IMR-90 (cell line): Measurements from ENCODE around the gene FAM168A. TPM values are rescaled to one million over a fixed set of nuclear protein-coding genes. Genes with fewer than 3 reads are reported as not detected.

Experiments used
- ATAC-seq: fragments of 200-7000 bp; cut with Tn5 transposase; 2 replicates; pipeline ENCODE4 v1.9.1; 2020; ENCODE audit warnings: low read depth, mild to moderate bottlenecking, moderate library complexity
- BruUV-seq: library from RNA; stranded (reverse); fragments of 400-500 nt; replicated peaks from 2 replicates; lab custom pipeline; 2021; lab: Mats Ljungman, UMichigan
- CTCF ChIA-PET: fragments of 300-600 bp; formaldehyde crosslinking; extraction: SDS; loops from one replicate; lab custom pipeline; 2021; ENCODE audit warnings: antibody characterized with exemption; lab: Yijun Ruan, JAX
- POLR2A ChIA-PET: fragments of 300-600 bp; sonication (Branson Sonifier 250); formaldehyde crosslinking; loops from one replicate; lab custom pipeline; 2022; ENCODE audit warnings: antibody characterized with exemption; ENCODE audit not compliant: unreplicated experiment; lab: Charles Lee
- DNase-seq: peaks from one replicate; pipeline ENCODE4 v3.0.0; 2013
- H2AFZ ChIP-seq: replicated peaks from 2 replicates; pipeline ENCODE3; 2013; ENCODE audit warnings: low read length, mild to moderate bottlenecking; ENCODE audit not compliant: poor library complexity
- H2AK5ac ChIP-seq: 2 replicates; pipeline ENCODE4 v1.6.1; 2013; ENCODE audit warnings: low read depth, low read length, inconsistent platforms
- H2AK9ac ChIP-seq: replicated peaks from 2 replicates; pipeline ENCODE3; 2013; ENCODE audit warnings: mild to moderate bottlenecking, low read depth, low read length, moderate library complexity; ENCODE audit not compliant: poor library complexity
- H2BK120ac ChIP-seq: 2 replicates; pipeline ENCODE4 v1.6.1; 2013; ENCODE audit warnings: low read depth, low read length, inconsistent platforms
- H2BK15ac ChIP-seq: 3 replicates; pipeline ENCODE4 v1.6.1; 2013; ENCODE audit warnings: low read depth, low read length, inconsistent platforms
- H2BK20ac ChIP-seq: 2 replicates; pipeline ENCODE4 v1.6.1; 2013; ENCODE audit warnings: low read depth, mild to moderate bottlenecking, inconsistent platforms, low read length, moderate library complexity
- H2BK5ac ChIP-seq: 2 replicates; pipeline ENCODE4 v1.6.1; 2013; ENCODE audit warnings: mild to moderate bottlenecking, low read depth, low read length, inconsistent platforms; ENCODE audit not compliant: poor library complexity, severe bottlenecking
- H3K14ac ChIP-seq: replicated peaks from 2 replicates; pipeline ENCODE4 v1.6.1; 2013; ENCODE audit warnings: low read depth, low read length, inconsistent platforms
- H3K18ac ChIP-seq: 2 replicates; pipeline ENCODE4 v1.6.1; 2013; ENCODE audit warnings: low read depth, low read length, control low read depth
- H3K23ac ChIP-seq: 2 replicates; pipeline ENCODE4 v1.6.1; 2013; ENCODE audit warnings: low read depth, low read length, inconsistent platforms
- H3K27ac ChIP-seq: 2 replicates; pipeline ENCODE4 v1.5.1; 2013; ENCODE audit warnings: mild to moderate bottlenecking, control low read depth, low read length; ENCODE audit not compliant: insufficient read depth
- H3K27me3 ChIP-seq: 2 replicates; pipeline ENCODE4 v1.6.1; 2013; ENCODE audit warnings: low read length; ENCODE audit not compliant: control insufficient read depth, insufficient read depth
- H3K36me3 ChIP-seq: 2 replicates; pipeline ENCODE4 v1.6.1; 2013; ENCODE audit warnings: low read length, mixed read lengths; ENCODE audit not compliant: control insufficient read depth, insufficient read depth
- H3K4ac ChIP-seq: 2 replicates; pipeline ENCODE4 v1.6.1; 2013; ENCODE audit warnings: low read depth, low read length, inconsistent platforms
- H3K4me1 ChIP-seq: 2 replicates; pipeline ENCODE4 v1.6.1; 2013; ENCODE audit warnings: low read length, mixed read lengths; ENCODE audit not compliant: control insufficient read depth, insufficient read depth
- H3K4me2 ChIP-seq: 2 replicates; pipeline ENCODE4 v1.6.1; 2013; ENCODE audit warnings: low read depth, mild to moderate bottlenecking, control low read depth, low read length, moderate library complexity
- H3K4me3 ChIP-seq: 2 replicates; pipeline ENCODE4 v1.5.1; 2013; ENCODE audit warnings: low read depth, mild to moderate bottlenecking, control low read depth, low read length, moderate library complexity; ENCODE audit not compliant: insufficient read depth
- H3K56ac ChIP-seq: 2 replicates; pipeline ENCODE4 v1.6.1; 2013; ENCODE audit warnings: low read length, inconsistent platforms; ENCODE audit not compliant: insufficient read depth; ENCODE audit errors: extremely low read depth
- H3K79me1 ChIP-seq, 2 experiments: 2 replicates each; pipeline ENCODE4 v1.6.1; 2013; ENCODE audit warnings: low read length in 2 of 2, inconsistent platforms in 1 of 2, low read depth in 1 of 2
- H3K9ac ChIP-seq: 2 replicates; pipeline ENCODE4 v1.6.1; 2013; ENCODE audit warnings: low read depth, low read length, control low read depth
- H3K9me1 ChIP-seq: 2 replicates; pipeline ENCODE4 v1.6.1; 2013; ENCODE audit warnings: low read length, inconsistent platforms; ENCODE audit not compliant: insufficient read depth
- H3K9me3 ChIP-seq: 2 replicates; pipeline ENCODE4 v1.6.1; 2013; ENCODE audit warnings: low read length; ENCODE audit not compliant: control insufficient read depth, insufficient read depth
- H4K20me1 ChIP-seq: 2 replicates; pipeline ENCODE4 v1.6.1; 2013; ENCODE audit warnings: low read length, inconsistent platforms; ENCODE audit not compliant: insufficient read depth
- H4K5ac ChIP-seq: 2 replicates; pipeline ENCODE4 v1.6.1; 2013; ENCODE audit warnings: mild to moderate bottlenecking, low read depth, low read length, control low read depth
- H4K8ac ChIP-seq, 2 experiments: 2 replicates each; pipeline ENCODE4 v1.6.1; 2013; ENCODE audit warnings: low read depth in 2 of 2, low read length in 2 of 2, control low read depth in 1 of 2, inconsistent platforms in 1 of 2
- H4K91ac ChIP-seq: 2 replicates; pipeline ENCODE4 v1.6.1; 2013; ENCODE audit warnings: low read depth, low read length, inconsistent platforms; ENCODE audit not compliant: insufficient read depth
- BHLHE40 ChIP-seq: fragments of 150-350 bp; IDR thresholded peaks from 2 replicates; pipeline ENCODE4 v1.6.1; 2016; ENCODE audit warnings: mild to moderate bottlenecking, low read depth, low read length
- CHD1 ChIP-seq: IDR thresholded peaks from 2 replicates; pipeline ENCODE4 v1.6.1; 2012; ENCODE audit warnings: low read depth, low read length, improper control_type of control experiment
- MAFK ChIP-seq: IDR thresholded peaks from 2 replicates; pipeline ENCODE4 v1.6.1; 2012; ENCODE audit warnings: low read depth, low read length, improper control_type of control experiment
- RAD21 ChIP-seq: IDR thresholded peaks from 2 replicates; pipeline ENCODE4 v1.6.1; 2012; ENCODE audit warnings: low read length, improper control_type of control experiment
- RCOR1 ChIP-seq: IDR thresholded peaks from 2 replicates; pipeline ENCODE4 v1.6.1; 2012; ENCODE audit warnings: mild to moderate bottlenecking, low read length, improper control_type of control experiment; ENCODE audit not compliant: insufficient replicate concordance
- WGBS, 2 experiments: methylation state at CpG; one replicate each; pipeline versions ENCODE4 v1.1.5 to v1.1.7; 2013; ENCODE audit warnings: missing lambda C conversion rate in 2 of 2; ENCODE audit not compliant: insufficient read length in 1 of 2; ENCODE audit errors: extremely low coverage in 2 of 2; 5-methylcytosine and 5-hydroxymethylcytosine counted together
- dilution Hi-C: fragments of 300-500 bp; cut with HindIII; formaldehyde crosslinking; loops from one replicate; pipeline ENCODE4 v1.14.3; 2018; ENCODE audit warnings: low sequenced_read_pairs; ENCODE audit not compliant: unreplicated experiment
- in situ Hi-C: fragments of 300-500 bp; cut with MboI; formaldehyde crosslinking; loops from 3 replicates; pipeline ENCODE4 v1.14.3; 2019; ENCODE audit warnings: low sequenced_read_pairs, inconsistent platforms, mixed read lengths
- intact Hi-C: fragments of 100-400 bp; cut with micrococcal nuclease; formaldehyde crosslinking; loops from 2 replicates; pipeline ENCODE4 v1.10.0; 2022
- polyA plus RNA-seq, 3 experiments: library from polyadenylated mRNA; depleted of rRNA; stranded (reverse); fragments of >200 nt; gene quantifications; 2 replicates each; pipeline ENCODE4 v1.2.3, GENCODE V29; 2012; ENCODE audit warnings: low replicate concordance in 1 of 3
- total RNA-seq: library from RNA; depleted of rRNA; stranded (reverse); fragments of >200 nt; gene quantifications from 2 replicates; pipeline ENCODE4 v1.2.3, GENCODE V29; 2012
- TF ChIP-seq, protein P1 (sequence below): fragments of 150-350 bp; IDR thresholded peaks from 2 replicates; pipeline ENCODE4 v1.6.1; 2017; ENCODE audit warnings: mild to moderate bottlenecking, antibody characterized with exemption, low read length, low read depth

The FAM168A gene
- total and polyA plus RNA-seq, 2 of the 4 experiments (the other 2 are of a cell fraction): 13.1 to 22.8 TPM

DNA sequence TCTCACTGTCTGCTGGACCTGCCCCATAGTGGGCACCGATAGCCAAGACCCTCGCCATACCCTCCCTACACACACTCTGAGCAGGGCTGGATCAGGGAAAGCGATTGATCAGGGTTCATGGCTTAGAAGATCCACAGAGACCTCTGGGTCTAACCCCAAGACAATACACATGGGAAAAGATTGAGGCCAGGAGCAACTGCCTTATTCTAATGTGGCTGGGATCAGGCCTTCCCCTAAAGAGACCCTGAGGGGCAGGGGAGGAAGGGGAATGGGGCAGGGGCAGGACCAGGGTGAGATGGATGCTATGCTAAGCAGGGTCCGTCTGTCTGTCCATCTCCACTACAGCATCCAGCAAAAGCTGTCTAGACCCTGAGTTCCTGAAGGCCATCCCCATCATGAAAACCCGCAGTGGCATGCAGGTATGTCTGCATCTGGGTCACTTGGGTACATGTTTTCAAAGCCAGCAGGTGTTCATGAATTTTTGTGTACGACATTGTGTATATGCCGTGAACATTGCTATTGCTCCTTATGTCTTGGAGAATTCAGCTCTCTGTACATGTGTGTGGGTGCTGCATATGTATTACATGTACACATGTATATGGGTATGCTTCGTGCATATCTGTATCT lies 237.1 kb downstream of the FAM168A start:
- no peak overlapping the region for H3K14ac ChIP-seq
- no peak overlapping the region for H2BK5ac ChIP-seq
- no peak overlapping the region for H4K5ac ChIP-seq
- no peak overlapping the region for H3K4me3 ChIP-seq
- no peak overlapping the region for H3K56ac ChIP-seq
- no peak overlapping the region for H3K4ac ChIP-seq
- H4K20me1 ChIP-seq: peaks cover 32% of the 10 kb centered on the region
- no peak overlapping the region for H3K27ac ChIP-seq
- 100% methylated on average over 2 of the region's 8 CpGs; no CpG with 5 or more reads in 1 of the 2 experiments for whole genome bisulfite sequencing, 2 experiments
- peaks cover 0 to 58% of the 10 kb centered on the region in 2 experiments for H3K79me1 ChIP-seq
- H3K4me1 ChIP-seq: peaks cover 9% of the 10 kb centered on the region; the same call in 1 of the 2 replicates
- H4K8ac ChIP-seq: no peak overlapping the region
- H2BK20ac ChIP-seq: no peak overlapping the region
- H3K23ac ChIP-seq: no peak overlapping the region
- H2AK9ac ChIP-seq: peak overlapping the region; percentile 3
- H3K27me3 ChIP-seq: no peaks in the 10 kb centered on the region
- H2BK120ac ChIP-seq: no peak overlapping the region
- intact Hi-C loops: loop anchor here (1.0 kb wide), 1 partner anchor 54 kb away; no protein-coding TSS in a partner anchor
- dilution Hi-C loops: no loop called here
- CTCF ChIA-PET: interaction anchor here (1.0 to 3.1 kb wide), 4 partner anchors 10 to 71 kb away, joined by 3 to 11 read pairs (median 3); no protein-coding TSS in a partner anchor
- no peak overlapping the region for H3K4me2 ChIP-seq
- H2AFZ ChIP-seq: no peak overlapping the region
- in situ Hi-C loops: no loop called here
- no peak for TF ChIP-seq BHLHE40
- TF ChIP-seq MAFK: no peak
- no peak for TF ChIP-seq RCOR1
- TF ChIP-seq RAD21: no peak
- TF ChIP-seq CHD1: no peak
- TF ChIP-seq, protein P1, sequence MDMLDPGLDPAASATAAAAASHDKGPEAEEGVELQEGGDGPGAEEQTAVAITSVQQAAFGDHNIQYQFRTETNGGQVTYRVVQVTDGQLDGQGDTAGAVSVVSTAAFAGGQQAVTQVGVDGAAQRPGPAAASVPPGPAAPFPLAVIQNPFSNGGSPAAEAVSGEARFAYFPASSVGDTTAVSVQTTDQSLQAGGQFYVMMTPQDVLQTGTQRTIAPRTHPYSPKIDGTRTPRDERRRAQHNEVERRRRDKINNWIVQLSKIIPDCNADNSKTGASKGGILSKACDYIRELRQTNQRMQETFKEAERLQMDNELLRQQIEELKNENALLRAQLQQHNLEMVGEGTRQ: no peak
- H2AK5ac ChIP-seq: no peak overlapping the region
- DNase-seq: no peak
- POLR2A ChIA-PET: no interaction called here
- H2BK15ac ChIP-seq: no peak overlapping the region
- no peak for ATAC-seq
- H3K36me3 ChIP-seq: peaks cover 92% of the 10 kb centered on the region
- peaks cover 10% of the 10 kb centered on the region for H3K9me1 ChIP-seq
- H4K91ac ChIP-seq: no peak overlapping the region
- no peaks in the 10 kb centered on the region for H3K9me3 ChIP-seq
- H3K9ac ChIP-seq: no peak overlapping the region
- BruUV-seq: no TSS peak
- no peak overlapping the region for H3K18ac ChIP-seq
